Measurements from ENCODE around the gene COPG2. TPM values are rescaled to one million over a fixed set of nuclear protein-coding genes. Genes with fewer than 3 reads are reported as not detected.
"Not testable (repeated sequence)": the region's sequence is repeated elsewhere in the genome, so short reads cannot be mapped to it uniquely, and the experiment has no call there.

The COPG2 gene
- total RNA-seq, 5 donors from 2014 or later (not counting 1 experiment from before 2014, with no cell fraction given): 7.7 to 10.4 (median 8.5) TPM

- H3K27ac Mint-ChIP-seq: not testable (repeated sequence)
Measured at GRCh38 chr7:130541287-130541686, 127.3 kb downstream of the COPG2 start.

GRCh38 chr7:130537894-130538293 is 130.7 kb downstream of the COPG2 start:
- POLR2A ChIA-PET; H3K36me3 Mint-ChIP-seq; H3K27me3 Mint-ChIP-seq; CTCF ChIA-PET; H3K27ac Mint-ChIP-seq; H3K4me3 ChIP-seq (ENCODE audit: control insufficient read depth in 1 of 2, extremely low read depth in 1 of 2, low read length in 1 of 2); H3K27ac ChIP-seq (ENCODE audit: low read length); H3K4me1 Mint-ChIP-seq; H3K36me3 ChIP-seq (ENCODE audit: control insufficient read depth in 2 of 2, extremely low read depth in 1 of 2, insufficient read depth in 1 of 2, low read length in 1 of 2); H3K9me3 ChIP-seq; H3K27me3 ChIP-seq (replicated peaks in 1 of 2; ENCODE audit: control insufficient read depth in 2 of 2, extremely low read depth in 1 of 2, insufficient read depth in 2 of 2, low read length in 1 of 2); H3K4me1 ChIP-seq (ENCODE audit: control insufficient read depth in 1 of 2, extremely low read depth in 1 of 2, insufficient read depth in 2 of 2, low read length in 2 of 2); H3K9me3 Mint-ChIP-seq; H3K4me3 Mint-ChIP-seq; DNase-seq; ATAC-seq (replicated peaks in 1 of 4): not testable (repeated sequence)
- 94% methylated on average over 5 of the region's 6 CpGs for WGBS (ENCODE audit: insufficient coverage)

More at GRCh38 chr7:130541287-130541686, 127.3 kb downstream of the COPG2 start:
- POLR2A ChIA-PET; H3K36me3 ChIP-seq (ENCODE audit: control insufficient read depth in 2 of 2, extremely low read depth in 1 of 2, insufficient read depth in 1 of 2, low read length in 1 of 2); H3K4me1 ChIP-seq (ENCODE audit: control insufficient read depth in 1 of 2, extremely low read depth in 1 of 2, insufficient read depth in 2 of 2, low read length in 2 of 2); H3K9me3 Mint-ChIP-seq; H3K4me3 Mint-ChIP-seq; H3K27ac ChIP-seq (ENCODE audit: low read length); CTCF ChIA-PET; H3K4me1 Mint-ChIP-seq; ATAC-seq (replicated peaks in 1 of 4); H3K9me3 ChIP-seq; H3K27me3 ChIP-seq (replicated peaks in 1 of 2; ENCODE audit: control insufficient read depth in 2 of 2, extremely low read depth in 1 of 2, insufficient read depth in 2 of 2, low read length in 1 of 2); H3K4me3 ChIP-seq (ENCODE audit: control insufficient read depth in 1 of 2, extremely low read depth in 1 of 2, low read length in 1 of 2); H3K27me3 Mint-ChIP-seq; DNase-seq: not testable (repeated sequence)
- WGBS (ENCODE audit: insufficient coverage): 88% methylated on average over 5 of the region's 7 CpGs
- peaks cover 20% of the 10 kb centered on the region for H3K36me3 Mint-ChIP-seq

- no peak overlapping the region for H3K4me3 ChIP-seq (ENCODE audit: control insufficient read depth in 1 of 2, extremely low read depth in 1 of 2, low read length in 1 of 2)
- POLR2A ChIA-PET: no interaction called here
- H3K27ac ChIP-seq (ENCODE audit: low read length): no peak overlapping the region
- no peaks in the 10 kb centered on the region for H3K27me3 Mint-ChIP-seq
- CTCF ChIA-PET: no interaction called here
- no peak overlapping the region for H3K4me3 Mint-ChIP-seq
- H3K27ac Mint-ChIP-seq: no peak overlapping the region
- peaks cover 26% of the 10 kb centered on the region for H3K36me3 Mint-ChIP-seq
- peaks cover 0 to 7% of the 10 kb centered on the region in 2 donors for H3K36me3 ChIP-seq (ENCODE audit: control insufficient read depth in 2 of 2, extremely low read depth in 1 of 2, insufficient read depth in 1 of 2, low read length in 1 of 2)
- no peaks in the 10 kb centered on the region for H3K9me3 ChIP-seq
- no peaks in the 10 kb centered on the region for H3K27me3 ChIP-seq (replicated peaks in 1 of 2; ENCODE audit: control insufficient read depth in 2 of 2, extremely low read depth in 1 of 2, insufficient read depth in 2 of 2, low read length in 1 of 2)
- WGBS (ENCODE audit: insufficient coverage): 85% methylated on average over 2 of the region's 2 CpGs
- H3K4me1 Mint-ChIP-seq: peaks cover 0 to 4% (median 4%) of the 10 kb centered on the region in 3 donors
- no peak for ATAC-seq (replicated peaks in 1 of 4)
- DNase-seq: no peak
- H3K9me3 Mint-ChIP-seq: no peaks in the 10 kb centered on the region
- no peaks in the 10 kb centered on the region for H3K4me1 ChIP-seq (ENCODE audit: control insufficient read depth in 1 of 2, extremely low read depth in 1 of 2, insufficient read depth in 2 of 2, low read length in 2 of 2)
Measured at GRCh38 chr7:130529417-130529816, 139.1 kb downstream of the COPG2 start.

GRCh38 chr7:130527752-130528355 is 140.7 kb downstream of the COPG2 start:
- H3K27me3 Mint-ChIP-seq; CTCF ChIA-PET; H3K4me3 Mint-ChIP-seq; H3K27ac ChIP-seq (ENCODE audit: low read length); H3K36me3 ChIP-seq (ENCODE audit: control insufficient read depth in 2 of 2, extremely low read depth in 1 of 2, insufficient read depth in 1 of 2, low read length in 1 of 2); H3K4me1 Mint-ChIP-seq; H3K4me1 ChIP-seq (ENCODE audit: control insufficient read depth in 1 of 2, extremely low read depth in 1 of 2, insufficient read depth in 2 of 2, low read length in 2 of 2); DNase-seq; POLR2A ChIA-PET; H3K9me3 Mint-ChIP-seq; H3K4me3 ChIP-seq (ENCODE audit: control insufficient read depth in 1 of 2, extremely low read depth in 1 of 2, low read length in 1 of 2); H3K27me3 ChIP-seq (replicated peaks in 1 of 2; ENCODE audit: control insufficient read depth in 2 of 2, extremely low read depth in 1 of 2, insufficient read depth in 2 of 2, low read length in 1 of 2); H3K9me3 ChIP-seq; H3K27ac Mint-ChIP-seq: not testable (repeated sequence)
- peaks cover 26% of the 10 kb centered on the region for H3K36me3 Mint-ChIP-seq
- ATAC-seq (replicated peaks in 1 of 4): peak in 1 of 4 experiments; percentile 24
- 74% methylated on average over 11 of the region's 17 CpGs for WGBS (ENCODE audit: insufficient coverage)

- Histone ChIP-seq H3K4me1 (ENCODE audit: control insufficient read depth in 1 of 2, extremely low read depth in 1 of 2, insufficient read depth in 2 of 2, low read length in 2 of 2) (no peaks in the 10 kb centered on the region), H3K4me3 (ENCODE audit: control insufficient read depth in 1 of 2, extremely low read depth in 1 of 2, low read length in 1 of 2) (no peak overlapping the region), H3K9me3 (no peaks in the 10 kb centered on the region), H3K27me3 (replicated peaks in 1 of 2; ENCODE audit: control insufficient read depth in 2 of 2, extremely low read depth in 1 of 2, insufficient read depth in 2 of 2, low read length in 1 of 2) (no peaks in the 10 kb centered on the region), H3K36me3 (ENCODE audit: control insufficient read depth in 2 of 2, extremely low read depth in 1 of 2, insufficient read depth in 1 of 2, low read length in 1 of 2) (no peaks in the 10 kb centered on the region), H3K27ac (ENCODE audit: low read length) (no peak overlapping the region)
- Mint-ChIP-seq H3K36me3 (peaks cover 9% of the 10 kb centered on the region), H3K4me1 (peaks cover 0 to 4% (median 4%) of the 10 kb centered on the region in 3 donors), H3K27ac (no peak overlapping the region), H3K4me3 (no peak overlapping the region), H3K9me3 (no peaks in the 10 kb centered on the region), H3K27me3 (no peaks in the 10 kb centered on the region)
- no peak for ATAC-seq (replicated peaks in 1 of 4)
- 90% methylated on average over 4 of the region's 5 CpGs for WGBS (ENCODE audit: insufficient coverage)
- ChIA-PET POLR2A (no interaction called here), CTCF (no interaction called here)
- no peak for DNase-seq
Measured at GRCh38 chr7:130524628-130525027, 143.9 kb downstream of the COPG2 start.

- H3K9me3 ChIP-seq; ATAC-seq (replicated peaks in 1 of 4); POLR2A ChIA-PET; H3K4me1 Mint-ChIP-seq; H3K27ac Mint-ChIP-seq; H3K9me3 Mint-ChIP-seq; H3K36me3 ChIP-seq (ENCODE audit: control insufficient read depth in 2 of 2, extremely low read depth in 1 of 2, insufficient read depth in 1 of 2, low read length in 1 of 2); H3K27ac ChIP-seq (ENCODE audit: low read length); H3K36me3 Mint-ChIP-seq; DNase-seq; H3K4me1 ChIP-seq (ENCODE audit: control insufficient read depth in 1 of 2, extremely low read depth in 1 of 2, insufficient read depth in 2 of 2, low read length in 2 of 2); H3K4me3 ChIP-seq (ENCODE audit: control insufficient read depth in 1 of 2, extremely low read depth in 1 of 2, low read length in 1 of 2); CTCF ChIA-PET; H3K4me3 Mint-ChIP-seq; H3K27me3 Mint-ChIP-seq; H3K27me3 ChIP-seq (replicated peaks in 1 of 2; ENCODE audit: control insufficient read depth in 2 of 2, extremely low read depth in 1 of 2, insufficient read depth in 2 of 2, low read length in 1 of 2): not testable (repeated sequence)
- 76% methylated on average over 9 of the region's 17 CpGs for WGBS (ENCODE audit: insufficient coverage)
Measured at GRCh38 chr7:130523519-130524125, 144.9 kb downstream of the COPG2 start.
